Measurements from ENCODE around the gene HPCAL1. TPM values are rescaled to one million over a fixed set of nuclear protein-coding genes. Genes with fewer than 3 reads are reported as not detected.

The HPCAL1 gene
- total and polyA plus RNA-seq, 8 donors: 14.0 to 571 (median 85.4) TPM

GRCh38 chr2:10350761-10351160 is 48.1 kb downstream of the HPCAL1 start:
- no peak overlapping the region for H3K4me3 ChIP-seq
- TF ChIP-seq POLR2A (IDR thresholded peaks at IDR 0.05) (no peak), POLR2AphosphoS5 (IDR thresholded peaks at IDR 0.05) (no peak), CTCF (IDR thresholded peaks at IDR 0.05) (no peak), EP300 (IDR thresholded peaks at IDR 0.05) (no peak)
- H3K4me1 ChIP-seq: peaks cover 25 to 34% (median 30%) of the 10 kb centered on the region in 4 donors
- DNase-seq: no peak
- H3K27me3 ChIP-seq: no peaks in the 10 kb centered on the region
- H3K36me3 ChIP-seq: peaks cover 0 to 12% (median 10%) of the 10 kb centered on the region in 4 donors
- H3K9me3 ChIP-seq: no peaks in the 10 kb centered on the region
- intact Hi-C loops (cut with DNase I; ENCODE audit: low total_unique reads): no loop called here
- H3K27ac ChIP-seq: no peak overlapping the region
- 52 to 90% (median 78%) methylated on average over 5 of the region's 5 CpGs for WGBS, 5 donors

GRCh38 chr2:10352361-10352760 is 49.7 kb downstream of the HPCAL1 start:
- Histone ChIP-seq H3K9me3 (no peaks in the 10 kb centered on the region), H3K4me1 (peaks cover 12 to 23% (median 17%) of the 10 kb centered on the region in 4 donors), H3K4me3 (no peak overlapping the region), H3K27me3 (no peaks in the 10 kb centered on the region), H3K27ac (no peak overlapping the region), H3K36me3 (peaks cover 0 to 12% (median 10%) of the 10 kb centered on the region in 4 donors)
- intact Hi-C loops (cut with DNase I; ENCODE audit: low total_unique reads): no loop called here
- no peak for TF ChIP-seq POLR2AphosphoS5 (IDR thresholded peaks at IDR 0.05)
- no peak for TF ChIP-seq EP300 (IDR thresholded peaks at IDR 0.05)
- TF ChIP-seq CTCF (IDR thresholded peaks at IDR 0.05): no peak
- TF ChIP-seq POLR2A (IDR thresholded peaks at IDR 0.05): no peak
- no peak for DNase-seq
- WGBS, 5 donors: 84 to 95% (median 90%) methylated on average over 5 of the region's 5 CpGs

GRCh38 chr2:10352972-10353371 is 50.3 kb downstream of the HPCAL1 start:
- Histone ChIP-seq H3K36me3 (peaks cover 0 to 12% (median 10%) of the 10 kb centered on the region in 4 donors), H3K4me3 (no peak overlapping the region), H3K4me1 (peaks cover 6 to 18% (median 12%) of the 10 kb centered on the region in 4 donors), H3K27ac (no peak overlapping the region), H3K9me3 (no peaks in the 10 kb centered on the region), H3K27me3 (no peaks in the 10 kb centered on the region)
- WGBS, 5 donors: 94 to 96% (median 94%) methylated on average over 7 of the region's 7 CpGs
- intact Hi-C loops (cut with DNase I; ENCODE audit: low total_unique reads): no loop called here
- no peak for DNase-seq
- no peak for TF ChIP-seq POLR2A (IDR thresholded peaks at IDR 0.05)
- TF ChIP-seq CTCF (IDR thresholded peaks at IDR 0.05): no peak
- no peak for TF ChIP-seq POLR2AphosphoS5 (IDR thresholded peaks at IDR 0.05)
- no peak for TF ChIP-seq EP300 (IDR thresholded peaks at IDR 0.05)

- DNase-seq: no peak
- no peak for TF ChIP-seq EP300 (IDR thresholded peaks at IDR 0.05)
- no peak for TF ChIP-seq POLR2AphosphoS5 (IDR thresholded peaks at IDR 0.05)
- no peak for TF ChIP-seq POLR2A (IDR thresholded peaks at IDR 0.05)
- TF ChIP-seq CTCF (IDR thresholded peaks at IDR 0.05): no peak
- no peak overlapping the region for H3K27ac ChIP-seq
- peaks cover 0 to 16% (median 13%) of the 10 kb centered on the region in 4 donors for H3K36me3 ChIP-seq
- H3K4me3 ChIP-seq: no peak overlapping the region
- WGBS, 5 donors: 94 to 97% (median 96%) methylated on average over 9 of the region's 9 CpGs
- no peaks in the 10 kb centered on the region for H3K9me3 ChIP-seq
- intact Hi-C loops (cut with DNase I; ENCODE audit: low total_unique reads): no loop called here
- no peaks in the 10 kb centered on the region for H3K27me3 ChIP-seq
- H3K4me1 ChIP-seq: peaks cover 0 to 10% (median 5%) of the 10 kb centered on the region in 4 donors
These were observed 51.2 kb downstream of the HPCAL1 start for GRCh38 chr2:10353931-10354330.
